Loucy (cell line): ENCODE measurements around the gene SAMD4A.

Experiments used
- H2AFZ ChIP-seq: fragments of 200-600 bp; sonication (generic); 2 replicates; pipeline ENCODE4 v1.6.0; 2016; ENCODE audit warnings: antibody characterized with exemption, mild to moderate bottlenecking, low read length, moderate library complexity
- H3F3A ChIP-seq: fragments of 200-600 bp; 2 replicates; pipeline ENCODE4 v1.6.0; 2016; ENCODE audit warnings: antibody characterized with exemption, low read depth, mild to moderate bottlenecking
- H3K27me3 ChIP-seq: fragments of 200-600 bp; sonication (generic); 2 replicates; pipeline ENCODE4 v1.6.1; 2014; ENCODE audit warnings: low read length, mild to moderate bottlenecking; ENCODE audit not compliant: insufficient read depth, poor library complexity, severe bottlenecking
- H3K36me3 ChIP-seq: fragments of 200-600 bp; sonication (generic); 2 replicates; pipeline ENCODE4 v1.6.1; 2016; ENCODE audit warnings: low read length; ENCODE audit not compliant: insufficient read depth
- H3K4me1 ChIP-seq: fragments of 200-600 bp; sonication (generic); 2 replicates; pipeline ENCODE4 v1.5.1; 2014; ENCODE audit warnings: low read length, mild to moderate bottlenecking; ENCODE audit not compliant: insufficient read depth, poor library complexity, severe bottlenecking
- H3K4me2 ChIP-seq: fragments of 200-600 bp; sonication (generic); 2 replicates; pipeline ENCODE4 v1.6.0; 2014; ENCODE audit warnings: antibody characterized with exemption, low read length, low read depth, mild to moderate bottlenecking; ENCODE audit not compliant: poor library complexity, severe bottlenecking
- H3K4me3 ChIP-seq: fragments of 200-600 bp; sonication (generic); 2 replicates; pipeline ENCODE4 v1.5.1; 2014; ENCODE audit warnings: low read length, mild to moderate bottlenecking, mixed read lengths; ENCODE audit not compliant: poor library complexity, severe bottlenecking
- H3K79me2 ChIP-seq: fragments of 200-600 bp; sonication (generic); 2 replicates; pipeline ENCODE4 v1.6.1; 2014; ENCODE audit warnings: low read length; ENCODE audit not compliant: insufficient read depth
- H3K9ac ChIP-seq: fragments of 200-600 bp; sonication (generic); 2 replicates; pipeline ENCODE4 v1.6.0; 2014; ENCODE audit warnings: mild to moderate bottlenecking, low read depth, low read length, moderate library complexity; ENCODE audit not compliant: poor library complexity, severe bottlenecking
- H3K9me2 ChIP-seq: fragments of 200-600 bp; sonication (generic); replicated peaks from 2 replicates; pipeline ENCODE4 v1.6.1; 2016; ENCODE audit warnings: low read depth, low read length, mixed read lengths
- H3K9me3 ChIP-seq: fragments of 200-600 bp; sonication (generic); 2 replicates; pipeline ENCODE4 v1.6.1; 2014; ENCODE audit warnings: mild to moderate bottlenecking, antibody characterized with exemption, low read length, low read depth; ENCODE audit not compliant: insufficient read depth
- H4K20me1 ChIP-seq: fragments of 200-600 bp; sonication (generic); 2 replicates; pipeline ENCODE4 v1.6.0; 2014; ENCODE audit warnings: antibody characterized with exemption, low read length, mild to moderate bottlenecking; ENCODE audit not compliant: insufficient read depth, poor library complexity, severe bottlenecking
- CTCF ChIP-seq: fragments of 200-600 bp; sonication (generic); conservative IDR thresholded peaks from 2 replicates; pipeline ENCODE4 v1.5.1; 2014; ENCODE audit warnings: mild to moderate bottlenecking, antibody characterized with exemption, low read length
- EZH2phosphoT487 ChIP-seq: fragments of 200-600 bp; IDR thresholded peaks from 2 replicates; pipeline ENCODE4 v1.6.1; 2018; ENCODE audit warnings: antibody characterized with exemption, mild to moderate bottlenecking, moderate library complexity, borderline replicate concordance

Gene SAMD4A

GRCh38 chr14:54653712-54654469, 87.0 kb downstream of the SAMD4A start:
- no peaks in the 10 kb centered on the region for H3F3A ChIP-seq
- no peaks in the 10 kb centered on the region for H3K27me3 ChIP-seq
- H3K36me3 ChIP-seq, result no peaks in the 10 kb centered on the region
- H3K9ac ChIP-seq, result no peak overlapping the region
- H3K9me3 ChIP-seq, result no peaks in the 10 kb centered on the region
- H3K79me2 ChIP-seq, result no peaks in the 10 kb centered on the region
- TF ChIP-seq CTCF, result no peak
- TF ChIP-seq EZH2phosphoT487, result no peak
- peaks cover 17% of the 10 kb centered on the region for H3K4me1 ChIP-seq
- H3K4me2 ChIP-seq, result peak overlapping the region; percentile 5
- no peak overlapping the region for H3K4me3 ChIP-seq
- H2AFZ ChIP-seq, result no peak overlapping the region
- H3K9me2 ChIP-seq, result no peaks in the 10 kb centered on the region
- H4K20me1 ChIP-seq, result no peaks in the 10 kb centered on the region

GRCh38 chr14:54654605-54655004, 87.7 kb downstream of the SAMD4A start:
- no peaks in the 10 kb centered on the region for H3K9me3 ChIP-seq
- TF ChIP-seq CTCF (no peak), EZH2phosphoT487 (no peak)
- no peak overlapping the region for H2AFZ ChIP-seq
- no peaks in the 10 kb centered on the region for H3K79me2 ChIP-seq
- no peaks in the 10 kb centered on the region for H3K27me3 ChIP-seq
- H3K36me3 ChIP-seq, result no peaks in the 10 kb centered on the region
- no peaks in the 10 kb centered on the region for H3K9me2 ChIP-seq
- peaks cover 17% of the 10 kb centered on the region for H3K4me1 ChIP-seq
- H3K9ac ChIP-seq, result no peak overlapping the region
- H3F3A ChIP-seq, result no peaks in the 10 kb centered on the region
- no peaks in the 10 kb centered on the region for H4K20me1 ChIP-seq
- no peak overlapping the region for H3K4me3 ChIP-seq
- H3K4me2 ChIP-seq, result no peak overlapping the region

- H3K9ac ChIP-seq, result no peak overlapping the region
- H3K36me3 ChIP-seq, result no peaks in the 10 kb centered on the region
- H3K9me3 ChIP-seq, result no peaks in the 10 kb centered on the region
- no peaks in the 10 kb centered on the region for H3K9me2 ChIP-seq
- no peaks in the 10 kb centered on the region for H4K20me1 ChIP-seq
- no peaks in the 10 kb centered on the region for H3F3A ChIP-seq
- H3K4me2 ChIP-seq, result no peak overlapping the region
- no peaks in the 10 kb centered on the region for H3K27me3 ChIP-seq
- H3K4me1 ChIP-seq, result peaks cover 8% of the 10 kb centered on the region
- TF ChIP-seq CTCF (no peak), EZH2phosphoT487 (no peak)
- no peak overlapping the region for H3K4me3 ChIP-seq
- H3K79me2 ChIP-seq, result no peaks in the 10 kb centered on the region
- no peak overlapping the region for H2AFZ ChIP-seq
These were observed 91.9 kb downstream of the SAMD4A start for GRCh38 chr14:54658836-54659235.
